ENCODE results near the gene LIX1L. TPM values are rescaled to one million over a fixed set of nuclear protein-coding genes. Genes with fewer than 3 reads are reported as not detected.

LIX1L gene
- total and polyA plus RNA-seq, 2 of the 13 experiments (the other 11 are each of a cell fraction or from before 2014, with no cell fraction given): 8.1 to 24.9 TPM

- no peak for TF ChIP-seq ZNF878 (CRISPR knock-in tag; IDR thresholded peaks at IDR 0.05)
- no peak for TF ChIP-seq ZNF30 (CRISPR knock-in tag; IDR thresholded peaks at IDR 0.05)
- TF ChIP-seq ZNF292 (CRISPR knock-in tag; IDR thresholded peaks at IDR 0.05; ENCODE audit: borderline replicate concordance, low read depth): no peak; the same call in 1 of the 2 replicates
- TF ChIP-seq, protein P1, sequence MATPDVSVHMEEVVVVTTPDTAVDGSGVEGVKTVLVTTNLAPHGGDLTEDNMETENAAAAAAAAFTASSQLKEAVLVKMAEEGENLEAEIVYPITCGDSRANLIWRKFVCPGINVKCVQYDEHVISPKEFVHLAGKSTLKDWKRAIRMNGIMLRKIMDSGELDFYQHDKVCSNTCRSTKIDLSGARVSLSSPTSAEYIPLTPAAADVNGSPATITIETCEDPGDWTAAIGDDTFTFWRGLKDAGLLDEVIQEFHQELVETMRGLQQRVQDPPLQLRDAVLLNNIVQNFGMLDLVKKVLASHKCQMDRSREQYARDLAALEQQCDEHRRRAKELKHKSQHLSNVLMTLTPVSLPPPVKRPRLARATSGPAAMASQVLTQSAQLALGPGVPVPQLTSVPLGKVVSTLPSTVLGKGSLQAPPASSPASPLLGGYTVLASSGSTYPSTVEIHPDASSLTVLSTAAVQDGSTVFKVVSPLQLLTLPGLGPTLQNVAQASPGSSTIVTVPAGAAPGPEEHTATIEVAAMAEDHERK (CRISPR knock-in tag; IDR thresholded peaks at IDR 0.05; ENCODE audit: low read depth): no peak
- no peak for TF ChIP-seq ZNF775 (CRISPR knock-in tag; IDR thresholded peaks at IDR 0.05; ENCODE audit: borderline replicate concordance)
- peak; percentile 59; the same call in 1 of the 2 replicates for TF ChIP-seq RXRB (CRISPR knock-in tag; IDR thresholded peaks at IDR 0.05; ENCODE audit: borderline replicate concordance)
- TF ChIP-seq RFXAP (CRISPR knock-in tag; IDR thresholded peaks at IDR 0.05; ENCODE audit: borderline replicate concordance): no peak; the same call in 1 of the 2 replicates
- no peak for TF ChIP-seq E2F1 (CRISPR knock-in tag; IDR thresholded peaks at IDR 0.05)
- TF ChIP-seq HES4 (CRISPR knock-in tag; IDR thresholded peaks at IDR 0.05; ENCODE audit: borderline replicate concordance): no peak
- no peak for TF ChIP-seq FLYWCH1 (CRISPR knock-in tag; IDR thresholded peaks at IDR 0.05)
- no peak for TF ChIP-seq EZH2 (conservative IDR thresholded peaks at IDR 0.05; ENCODE audit: low read depth, low read length)
- TF ChIP-seq RBFOX2 (IDR thresholded peaks at IDR 0.05; ENCODE audit: low read depth, low read length): no peak; the same call in 1 of the 2 replicates
- TF ChIP-seq CSRNP1 (CRISPR knock-in tag; IDR thresholded peaks at IDR 0.05): peak; percentile 30; the same call in 1 of the 2 replicates
- TF ChIP-seq ZNF567 (CRISPR knock-in tag; IDR thresholded peaks at IDR 0.05; ENCODE audit: borderline replicate concordance): 0 out of 2 replicates have a peak, but pooled peaks have one; percentile 68
- TF ChIP-seq HOXD1 (CRISPR knock-in tag; IDR thresholded peaks at IDR 0.05): no peak
- TF ChIP-seq, protein P2, sequence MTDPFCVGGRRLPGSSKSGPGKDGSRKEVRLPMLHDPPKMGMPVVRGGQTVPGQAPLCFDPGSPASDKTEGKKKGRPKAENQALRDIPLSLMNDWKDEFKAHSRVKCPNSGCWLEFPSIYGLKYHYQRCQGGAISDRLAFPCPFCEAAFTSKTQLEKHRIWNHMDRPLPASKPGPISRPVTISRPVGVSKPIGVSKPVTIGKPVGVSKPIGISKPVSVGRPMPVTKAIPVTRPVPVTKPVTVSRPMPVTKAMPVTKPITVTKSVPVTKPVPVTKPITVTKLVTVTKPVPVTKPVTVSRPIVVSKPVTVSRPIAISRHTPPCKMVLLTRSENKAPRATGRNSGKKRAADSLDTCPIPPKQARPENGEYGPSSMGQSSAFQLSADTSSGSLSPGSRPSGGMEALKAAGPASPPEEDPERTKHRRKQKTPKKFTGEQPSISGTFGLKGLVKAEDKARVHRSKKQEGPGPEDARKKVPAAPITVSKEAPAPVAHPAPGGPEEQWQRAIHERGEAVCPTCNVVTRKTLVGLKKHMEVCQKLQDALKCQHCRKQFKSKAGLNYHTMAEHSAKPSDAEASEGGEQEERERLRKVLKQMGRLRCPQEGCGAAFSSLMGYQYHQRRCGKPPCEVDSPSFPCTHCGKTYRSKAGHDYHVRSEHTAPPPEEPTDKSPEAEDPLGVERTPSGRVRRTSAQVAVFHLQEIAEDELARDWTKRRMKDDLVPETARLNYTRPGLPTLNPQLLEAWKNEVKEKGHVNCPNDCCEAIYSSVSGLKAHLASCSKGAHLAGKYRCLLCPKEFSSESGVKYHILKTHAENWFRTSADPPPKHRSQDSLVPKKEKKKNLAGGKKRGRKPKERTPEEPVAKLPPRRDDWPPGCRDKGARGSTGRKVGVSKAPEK (CRISPR knock-in tag; IDR thresholded peaks at IDR 0.05; ENCODE audit: borderline replicate concordance): no peak
- TF ChIP-seq GABPB1 (CRISPR knock-in tag; IDR thresholded peaks at IDR 0.05): peak; percentile 92
- no peak for TF ChIP-seq RFXANK (CRISPR knock-in tag; IDR thresholded peaks at IDR 0.05)
- TF ChIP-seq ZMYM2 (CRISPR knock-in tag; IDR thresholded peaks at IDR 0.05): no peak
Measured at GRCh38 chr1:145927063-145927886, 30.5 kb downstream of the LIX1L start, which contains the start of gene RBM8A (continued).

Data from HepG2 (cell line).